NCI-H460 (cell line): ENCODE results near the gene LRRK1. TPM values are rescaled to one million over a fixed set of nuclear protein-coding genes. Genes with fewer than 3 reads are reported as not detected.
"Not testable (repeated sequence)": the region's sequence is repeated elsewhere in the genome, so short reads cannot be mapped to it uniquely, and the experiment has no call there.

Experiments
- DNase-seq: peaks from one replicate; pipeline ENCODE4 v3.0.0-alpha.2; 2016; ENCODE audit warnings: low read depth; ENCODE audit errors: extremely low read depth
- total RNA-seq: library from RNA; depleted of rRNA; stranded (reverse); fragments of >200 nt; shearing (Covaris generic); gene quantifications from 2 replicates; pipeline ENCODE4 v1.2.3, GENCODE V29; 2014

The LRRK1 gene
- total RNA-seq, 1 experiment from 2014 or later, result 1.3 TPM

- DNase-seq, result no peak
Observed at GRCh38 chr15:101065570-101066221, 146.5 kb downstream of the LRRK1 start.

- no peak for DNase-seq
Observed at GRCh38 chr15:101066501-101067408, 147.6 kb downstream of the LRRK1 start.

GRCh38 chr15:101067660-101068522 lies 148.7 kb downstream of the LRRK1 start:
- DNase-seq, result no peak

- DNase-seq, result no peak
Observed at GRCh38 chr15:101068523-101068960, 149.4 kb downstream of the LRRK1 start.

- no peak for DNase-seq
Observed at GRCh38 chr15:101068961-101069653, 149.9 kb downstream of the LRRK1 start.

- DNase-seq, result no peak
Observed at GRCh38 chr15:101069654-101069973, 150.5 kb downstream of the LRRK1 start.

- DNase-seq, result no peak
Observed at GRCh38 chr15:101070024-101070423, 150.9 kb downstream of the LRRK1 start.

- peak; percentile 63 for DNase-seq
Observed at GRCh38 chr15:101070502-101071273, 151.5 kb downstream of the LRRK1 start.

- DNase-seq, result no peak
Observed at GRCh38 chr15:101071651-101072050, 152.5 kb downstream of the LRRK1 start.

GRCh38 chr15:101072235-101072634 lies 153.1 kb downstream of the LRRK1 start:
- not testable (repeated sequence) for DNase-seq

GRCh38 chr15:101077806-101078668 lies 158.9 kb downstream of the LRRK1 start:
- DNase-seq, result not testable (repeated sequence)

GRCh38 chr15:101078669-101079323 lies 159.6 kb downstream of the LRRK1 start:
- DNase-seq, result no peak

GRCh38 chr15:101081900-101082299 lies 162.7 kb downstream of the LRRK1 start:
- no peak for DNase-seq

- no peak for DNase-seq
Observed at GRCh38 chr15:101083336-101084045, 164.3 kb downstream of the LRRK1 start.

- no peak for DNase-seq
Observed at GRCh38 chr15:101084801-101085200, 165.6 kb downstream of the LRRK1 start.

- DNase-seq, result no peak
Observed at GRCh38 chr15:101085311-101085700, 166.1 kb downstream of the LRRK1 start.

GRCh38 chr15:101086394-101087171 lies 167.4 kb downstream of the LRRK1 start:
- DNase-seq, result no peak
